OCI-LY3 (cell line): ENCODE results near the gene SLC16A9.

Experiments
- CTCF ChIP-seq: fragments of 200-600, 300-600 bp; sonication (generic); IDR thresholded peaks from 2 replicates; pipeline ENCODE4 v1.5.1; 2014; ENCODE audit warnings: antibody characterized with exemption, low read length, low read depth
- EZH2phosphoT487 ChIP-seq: fragments of 200-600 bp; shearing (Covaris generic); IDR thresholded peaks from 2 replicates; pipeline ENCODE4 v1.6.1; 2018; ENCODE audit warnings: antibody characterized with exemption, mixed run types, low read depth

- no peak for TF ChIP-seq CTCF
- no peak for TF ChIP-seq EZH2phosphoT487
Observed at GRCh38 chr10:59745163-59745650, 35.6 kb upstream of the SLC16A9 start.
